Stimulated activated naive CD8-positive, alpha-beta T cell treated with anti-CD3 and anti-CD28 coated beads, Interleukin-15, Interleukin-2, amounts not matched to agents 100 U/mL and 50 U/mL, for 24 hours (primary cell): Measurements from ENCODE around the gene GPC3.
"Not testable (repeated sequence)": the region's sequence is repeated elsewhere in the genome, so short reads cannot be mapped to it uniquely, and the experiment has no call there.

Source experiments
- ATAC-seq: fragments of 150-1000 bp; cut with Tn5 transposase; one replicate; pipeline ENCODE4 v1.10.0; 2021
- DNase-seq: peaks from one replicate; pipeline ENCODE4 v3.0.0; 2021

GPC3 gene

DNA sequence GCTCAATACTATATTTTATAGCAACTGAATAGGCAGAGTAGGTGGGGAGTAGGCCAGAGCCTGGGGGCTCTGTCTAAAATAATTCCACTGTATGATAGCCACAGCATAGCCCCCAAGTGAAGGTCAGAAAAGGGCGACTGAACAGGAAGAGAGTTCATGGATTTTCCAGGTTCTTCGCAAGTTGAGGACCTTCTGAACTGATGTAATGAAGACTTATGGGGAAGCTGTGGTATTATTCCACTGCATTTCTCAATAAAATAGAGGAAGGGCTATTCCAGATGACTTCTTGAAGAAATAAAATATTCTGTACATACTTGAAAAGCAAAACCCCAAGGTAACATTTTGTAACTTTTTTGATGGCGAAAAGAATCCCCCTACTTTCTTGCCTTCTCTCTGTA lies 338.7 kb downstream of the GPC3 start:
- no peak for ATAC-seq
- DNase-seq = no peak

DNA sequence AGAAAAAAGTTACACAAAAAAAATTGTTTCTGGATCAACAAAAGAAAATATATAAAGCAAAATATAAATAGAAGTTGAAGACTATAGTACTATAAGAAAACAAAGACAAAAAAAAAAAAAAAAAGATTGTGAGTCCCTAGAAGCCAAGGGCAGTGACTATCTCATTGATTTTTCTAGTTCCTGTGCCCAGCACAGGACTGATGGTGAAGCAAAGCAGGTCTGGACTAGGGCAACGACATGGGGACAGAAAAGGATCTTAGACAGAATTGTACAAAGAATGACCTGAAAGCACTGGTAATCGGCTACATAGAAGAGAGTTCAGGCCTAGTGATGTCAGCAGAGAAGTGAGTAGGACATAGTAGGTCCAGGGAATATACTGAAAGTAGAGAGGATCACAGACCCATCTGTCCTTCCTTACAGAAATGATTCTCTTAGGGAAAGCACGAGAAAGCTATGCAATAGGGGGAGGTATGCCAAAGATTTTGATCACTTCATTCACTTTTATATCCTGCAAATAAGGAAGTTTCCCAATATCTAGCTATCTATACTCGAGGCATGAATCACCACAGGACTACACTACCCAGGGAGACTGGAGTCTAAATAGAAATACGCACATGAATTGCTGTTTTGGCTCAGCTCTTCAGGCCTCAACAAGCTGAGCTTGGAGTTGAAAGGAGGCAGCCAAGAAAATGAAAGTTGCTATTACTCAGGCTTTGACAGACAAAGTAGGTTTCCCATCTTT lies 339.2 kb downstream of the GPC3 start:
- DNase-seq (no peak), ATAC-seq (no peak)

DNA sequence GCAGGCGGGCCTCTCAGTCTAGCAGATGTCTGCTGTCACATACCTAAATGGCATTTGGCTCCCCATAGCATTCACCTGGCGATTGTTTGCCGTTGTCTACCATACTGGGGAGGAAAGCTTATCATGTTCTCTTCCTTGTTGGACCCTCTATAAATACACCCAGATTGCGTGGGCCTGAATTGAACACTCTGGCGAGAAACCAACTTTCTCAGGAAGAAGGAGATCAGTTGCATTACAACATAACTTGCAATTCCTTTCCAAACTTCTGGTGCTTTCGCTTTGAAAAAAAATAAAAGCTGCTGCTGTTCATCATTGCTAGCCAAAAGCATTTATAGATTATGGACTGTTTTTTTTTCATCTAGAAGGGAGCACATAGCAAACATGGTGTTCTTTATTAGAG lies 340.1 kb downstream of the GPC3 start:
- ATAC-seq = no peak
- no peak for DNase-seq

DNA sequence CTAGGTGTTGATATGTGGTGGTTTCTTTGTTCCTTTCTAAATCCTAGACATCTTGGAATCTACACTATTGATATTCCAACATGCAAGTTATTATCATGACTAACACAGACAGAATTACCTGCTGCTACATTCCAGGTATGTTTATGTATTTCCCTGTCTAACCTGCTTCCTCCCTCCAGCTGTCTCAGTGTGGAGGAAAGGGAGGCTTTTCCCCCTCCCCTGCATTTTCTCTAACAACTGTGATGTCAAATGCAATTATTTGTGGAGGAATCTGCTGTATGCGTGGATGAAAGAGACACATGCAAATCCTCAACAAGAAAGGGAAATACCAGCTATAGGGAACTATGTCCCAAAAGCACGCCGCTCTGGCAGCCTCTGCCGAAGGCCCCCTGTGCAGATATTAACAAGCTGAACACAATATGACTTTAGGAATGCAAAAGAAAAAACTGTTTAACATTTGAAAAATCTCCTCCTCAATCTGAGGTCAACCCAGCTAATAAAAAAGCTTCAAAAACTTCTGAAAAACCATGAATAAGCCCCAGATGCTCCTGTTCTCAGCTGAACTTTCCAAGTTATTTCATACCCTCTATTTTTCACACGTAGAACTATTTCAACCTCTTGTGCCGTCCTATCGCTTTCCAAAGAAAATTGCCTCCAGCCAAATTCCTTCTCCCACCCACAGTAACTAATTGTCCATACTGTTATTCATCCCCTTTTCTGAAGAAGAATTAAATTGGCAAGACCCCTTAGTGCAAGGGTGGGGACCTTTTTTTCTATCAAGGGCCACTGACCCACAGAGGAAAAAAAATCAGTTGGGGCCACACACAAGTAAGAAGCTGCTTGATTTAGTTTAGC lies 345.0 kb downstream of the GPC3 start:
- DNase-seq (no peak), ATAC-seq (no peak)

DNA sequence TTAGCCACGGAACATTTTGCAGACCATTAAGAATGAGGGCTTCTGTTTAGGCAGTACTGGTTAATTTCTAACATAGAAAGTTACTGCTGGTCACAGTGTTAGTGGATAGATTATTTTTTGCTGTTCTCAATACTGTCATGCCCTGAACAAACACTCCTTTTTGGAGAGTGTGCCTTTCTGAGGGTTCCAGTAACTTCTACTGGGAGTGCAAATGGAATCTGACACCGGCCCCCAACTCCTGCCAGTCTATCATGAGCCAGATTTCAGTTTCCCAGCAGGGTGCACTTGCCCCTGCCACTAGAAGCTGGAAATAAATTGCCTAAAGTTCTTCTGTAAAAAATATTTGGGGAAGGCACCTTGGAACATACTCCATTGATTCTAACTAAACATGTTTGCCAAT lies 345.7 kb downstream of the GPC3 start:
- no peak for DNase-seq
- ATAC-seq = no peak

DNA sequence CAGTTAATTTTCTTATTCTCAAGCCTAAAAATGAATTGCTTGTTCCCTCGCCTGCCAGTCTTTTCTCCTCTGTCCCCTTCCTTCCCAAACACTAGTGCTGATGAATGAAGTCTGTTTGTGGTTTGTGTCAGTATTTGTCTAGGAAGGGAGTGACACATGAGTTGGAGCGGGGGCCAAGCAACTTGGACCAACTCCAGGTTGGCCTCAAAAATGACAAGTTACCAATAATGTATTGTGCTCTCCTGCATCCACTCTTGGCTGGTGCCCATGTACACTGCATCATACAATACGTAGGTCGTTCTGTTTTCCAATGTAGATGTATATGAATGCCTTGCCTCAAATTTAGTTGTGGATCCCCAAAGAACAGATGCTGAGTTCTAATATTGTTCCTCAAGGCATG lies 347.1 kb downstream of the GPC3 start:
- DNase-seq (no peak), ATAC-seq (no peak)

DNA sequence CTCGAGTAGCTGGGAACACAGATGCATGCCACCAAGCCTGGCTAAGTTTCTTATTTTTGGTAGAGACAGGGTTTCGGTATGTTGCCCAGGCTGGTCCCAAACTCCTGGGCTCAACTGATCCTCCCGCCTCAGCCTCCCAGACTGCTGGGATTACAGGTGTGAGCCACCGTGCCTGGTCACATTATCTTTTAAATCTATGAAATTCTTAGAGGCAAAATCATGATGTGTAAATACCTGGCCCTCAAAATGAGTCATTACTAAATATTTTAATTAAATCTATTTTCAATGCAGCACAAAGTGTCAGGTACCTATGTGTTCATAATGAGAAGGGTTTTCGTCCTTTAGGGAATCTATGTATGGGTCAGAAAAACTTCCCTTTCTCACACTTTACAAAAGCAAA lies 347.6 kb downstream of the GPC3 start:
- DNase-seq = no peak
- ATAC-seq = no peak

DNA sequence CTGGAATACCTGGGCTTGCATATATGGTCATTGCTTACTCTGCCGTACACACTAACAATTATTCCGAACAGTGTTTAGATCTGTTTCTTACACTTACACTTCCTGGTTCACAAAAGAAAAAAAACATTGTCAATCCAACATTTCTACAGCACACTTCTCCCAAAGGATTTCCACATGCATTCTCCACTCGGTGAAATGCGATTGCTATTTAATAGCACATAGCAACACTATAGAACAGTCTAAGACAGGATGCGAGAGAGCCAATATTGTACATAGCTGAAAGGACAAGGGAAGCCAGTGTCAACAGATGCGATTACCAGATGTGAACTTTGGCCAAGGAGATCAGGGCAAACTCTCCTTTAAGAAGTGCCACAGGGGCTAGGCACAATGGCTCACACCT lies 349.4 kb downstream of the GPC3 start:
- ATAC-seq = no peak
- no peak for DNase-seq

DNA sequence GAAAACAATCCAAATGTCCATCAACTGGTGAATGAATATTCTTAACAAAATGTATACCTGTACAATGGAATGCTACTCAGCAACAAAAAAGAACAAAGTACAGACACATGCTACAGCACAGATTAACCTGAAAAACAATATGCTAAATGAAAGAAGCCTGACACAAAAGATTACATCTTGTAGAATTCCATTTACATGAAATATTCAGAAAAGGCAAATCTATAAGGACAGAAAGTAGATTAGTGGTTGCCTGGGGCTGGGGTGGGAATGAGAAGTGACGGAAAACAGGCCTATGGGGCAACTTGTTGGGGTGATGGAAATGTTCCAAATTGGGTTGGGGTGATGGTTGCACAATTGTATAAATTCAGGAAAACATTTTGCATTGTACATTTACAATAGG lies 351.0 kb downstream of the GPC3 start:
- ATAC-seq (no peak), DNase-seq (no peak)

DNA sequence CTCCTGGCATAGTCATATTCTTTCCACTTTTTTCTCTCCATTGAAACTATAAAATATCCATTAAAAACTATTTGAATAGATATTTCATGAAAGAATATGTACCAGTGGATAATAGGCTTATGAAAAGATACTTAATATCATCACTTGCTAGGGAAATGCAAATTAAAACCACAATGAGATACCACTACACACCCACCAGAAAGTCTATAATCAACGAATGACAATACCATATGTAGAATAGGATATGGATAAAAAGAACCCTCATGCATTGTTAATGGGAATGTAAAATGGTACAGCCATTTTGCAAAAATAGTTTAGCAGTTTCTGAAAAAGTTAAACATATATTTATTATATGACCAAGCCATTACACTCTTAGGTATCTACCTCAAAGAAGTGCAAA lies 351.4 kb downstream of the GPC3 start:
- ATAC-seq (no peak), DNase-seq (no peak)

DNA sequence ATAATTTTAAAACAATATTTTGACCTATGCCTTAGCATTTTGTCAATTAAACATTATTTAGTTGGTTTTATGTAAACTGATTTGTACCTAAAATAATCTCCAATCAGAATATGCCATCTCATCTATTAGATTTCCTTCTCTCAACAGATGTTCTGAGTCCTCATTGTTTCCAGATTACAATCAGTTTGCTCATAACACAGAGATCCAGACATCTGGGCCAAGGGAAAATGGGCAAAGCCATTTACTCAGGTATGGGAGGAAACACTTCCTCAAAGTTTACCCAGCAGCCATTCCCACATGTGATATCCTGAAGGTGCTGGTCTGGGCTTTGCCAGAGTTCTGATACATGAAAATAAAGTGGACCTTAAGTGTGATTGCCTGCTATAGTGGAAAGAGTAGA lies 352.2 kb downstream of the GPC3 start:
- DNase-seq (no peak), ATAC-seq (no peak)

DNA sequence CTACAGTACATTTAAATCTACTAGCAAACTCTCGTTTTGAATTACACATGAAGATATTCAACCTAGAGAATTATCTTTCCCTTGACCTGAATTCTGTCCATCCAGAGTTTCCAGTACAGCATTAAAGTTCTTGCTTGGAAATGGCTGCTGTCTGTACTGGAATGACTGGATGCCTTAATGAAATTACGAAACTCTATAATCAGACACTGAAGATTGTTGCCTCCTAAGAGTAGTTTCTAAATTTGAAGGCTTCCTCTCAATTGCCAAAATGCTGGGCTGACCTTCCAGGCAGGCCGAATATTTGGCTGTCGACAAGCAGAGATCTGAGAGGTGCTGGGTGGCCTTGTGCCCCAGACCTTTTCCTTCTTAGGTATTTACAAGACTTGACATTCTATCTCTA lies 355.0 kb downstream of the GPC3 start:
- ATAC-seq = no peak
- no peak for DNase-seq

DNA sequence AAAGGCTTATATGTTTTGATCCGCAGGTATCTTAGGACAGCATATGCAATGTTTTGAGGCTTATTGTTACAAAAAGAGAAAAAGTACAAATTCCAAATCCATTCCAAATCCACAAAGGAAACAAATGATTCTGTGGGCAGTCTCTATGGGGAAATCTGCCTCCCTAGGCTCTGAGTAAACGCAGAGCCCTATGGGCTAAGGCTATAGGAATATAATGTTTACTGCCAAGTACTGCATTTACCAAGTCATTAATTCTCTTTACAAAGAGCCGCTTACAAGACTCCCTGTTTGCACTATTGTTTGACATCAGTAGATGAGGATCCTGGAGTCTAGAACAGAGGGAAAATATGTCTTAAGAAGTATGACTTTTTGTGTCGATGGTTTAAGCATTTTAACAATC lies 357.7 kb downstream of the GPC3 start:
- no peak for ATAC-seq
- no peak for DNase-seq

DNA sequence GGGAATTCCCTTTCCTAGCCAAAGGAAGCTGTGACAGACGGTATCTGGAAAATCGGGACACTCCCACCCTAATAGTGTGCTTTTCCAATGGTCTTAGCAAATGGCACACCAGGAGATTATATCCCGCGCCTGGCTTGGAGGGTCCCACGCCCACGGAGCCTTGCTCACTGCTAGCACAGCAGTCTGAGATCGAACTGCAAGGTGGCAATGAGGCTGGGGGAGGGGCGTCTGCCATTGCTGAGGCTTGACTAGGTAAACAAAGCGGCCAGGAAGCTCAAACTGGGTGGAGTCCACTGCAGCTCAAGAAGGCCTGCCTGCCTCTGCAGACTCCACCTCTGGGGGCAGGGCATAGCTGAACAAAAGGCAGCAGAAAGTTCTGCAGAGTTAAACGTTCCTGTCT lies 364.0 kb downstream of the GPC3 start:
- not testable (repeated sequence) for DNase-seq, ATAC-seq

DNA sequence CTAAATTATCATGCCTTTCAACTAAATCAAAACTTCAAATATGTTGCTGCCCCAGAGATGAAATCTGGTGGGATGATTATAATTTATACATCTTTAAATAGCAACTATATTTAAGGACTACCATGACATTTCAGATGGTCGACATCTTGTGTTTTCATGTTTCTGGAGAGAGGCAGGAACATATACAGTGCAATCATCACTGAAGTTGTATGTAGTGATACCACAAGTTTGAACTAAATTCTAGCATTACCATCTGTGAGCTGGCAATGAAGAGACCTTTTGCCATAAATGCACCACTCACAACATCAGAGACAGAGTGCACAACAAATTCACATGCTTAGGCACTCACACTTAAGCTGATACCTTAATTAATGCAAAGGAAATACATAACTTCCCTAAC lies 373.7 kb downstream of the GPC3 start:
- DNase-seq (no peak), ATAC-seq (no peak)

DNA sequence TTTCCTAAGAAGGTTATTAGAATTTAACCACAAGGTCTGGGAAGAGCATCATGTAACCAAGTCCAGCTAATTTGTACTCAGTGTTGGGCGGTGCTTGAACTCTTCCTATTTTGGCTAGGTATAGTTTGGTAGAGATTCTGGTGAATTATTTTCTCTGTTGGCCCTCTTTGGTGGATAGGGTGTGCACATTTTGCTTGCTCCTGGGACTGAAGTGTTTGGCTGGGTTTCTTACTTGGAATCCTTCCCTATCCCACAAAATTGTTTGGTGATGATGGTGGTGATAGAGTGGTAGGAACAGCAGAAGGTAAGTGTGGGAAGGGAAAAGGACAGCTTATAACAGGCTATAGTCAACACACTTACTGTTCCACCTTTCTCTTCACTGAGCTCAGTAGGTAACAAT lies 375.3 kb downstream of the GPC3 start:
- ATAC-seq = no peak
- no peak for DNase-seq

DNA sequence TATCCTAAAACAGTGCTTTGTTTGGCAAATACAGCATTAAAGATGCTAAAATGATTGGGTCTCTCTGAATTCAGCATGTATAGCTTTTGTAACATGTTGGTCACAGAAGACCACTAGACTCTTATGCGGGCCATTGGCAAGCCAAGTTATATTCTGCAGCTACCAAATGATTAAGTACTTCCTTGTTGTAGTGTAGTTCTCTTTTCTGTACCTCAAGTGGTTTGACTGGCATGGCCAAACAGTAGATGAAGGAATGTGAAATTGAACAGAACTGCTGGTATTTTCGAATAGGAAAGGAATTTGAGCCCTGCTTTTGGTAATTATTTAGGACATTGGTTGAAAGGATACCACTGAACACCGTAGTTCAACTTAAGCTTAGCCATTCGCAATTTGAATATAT lies 376.2 kb downstream of the GPC3 start:
- DNase-seq = no peak

DNA sequence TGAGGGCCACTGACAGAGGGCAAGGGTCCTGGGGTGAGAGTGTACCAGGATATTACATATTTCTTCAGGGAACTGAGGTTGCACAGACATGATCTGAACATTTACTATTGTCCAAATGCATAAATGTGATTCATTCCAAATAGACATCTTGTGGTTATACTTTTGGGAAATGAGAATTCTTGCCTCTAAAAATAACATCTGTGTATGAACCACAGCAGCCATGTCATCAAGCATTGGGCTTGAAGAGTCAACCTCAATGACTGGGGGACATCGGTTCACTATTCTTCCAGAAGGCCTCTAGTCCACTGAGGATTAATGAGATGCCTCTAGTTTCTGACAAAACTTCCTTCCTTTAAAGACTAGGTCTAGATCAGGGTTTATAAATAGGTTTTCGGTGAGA lies 377.0 kb downstream of the GPC3 start:
- DNase-seq (no peak), ATAC-seq (no peak)

More for the DNA sequence above, 376.2 kb downstream of the GPC3 start:
- no peak for ATAC-seq

DNA sequence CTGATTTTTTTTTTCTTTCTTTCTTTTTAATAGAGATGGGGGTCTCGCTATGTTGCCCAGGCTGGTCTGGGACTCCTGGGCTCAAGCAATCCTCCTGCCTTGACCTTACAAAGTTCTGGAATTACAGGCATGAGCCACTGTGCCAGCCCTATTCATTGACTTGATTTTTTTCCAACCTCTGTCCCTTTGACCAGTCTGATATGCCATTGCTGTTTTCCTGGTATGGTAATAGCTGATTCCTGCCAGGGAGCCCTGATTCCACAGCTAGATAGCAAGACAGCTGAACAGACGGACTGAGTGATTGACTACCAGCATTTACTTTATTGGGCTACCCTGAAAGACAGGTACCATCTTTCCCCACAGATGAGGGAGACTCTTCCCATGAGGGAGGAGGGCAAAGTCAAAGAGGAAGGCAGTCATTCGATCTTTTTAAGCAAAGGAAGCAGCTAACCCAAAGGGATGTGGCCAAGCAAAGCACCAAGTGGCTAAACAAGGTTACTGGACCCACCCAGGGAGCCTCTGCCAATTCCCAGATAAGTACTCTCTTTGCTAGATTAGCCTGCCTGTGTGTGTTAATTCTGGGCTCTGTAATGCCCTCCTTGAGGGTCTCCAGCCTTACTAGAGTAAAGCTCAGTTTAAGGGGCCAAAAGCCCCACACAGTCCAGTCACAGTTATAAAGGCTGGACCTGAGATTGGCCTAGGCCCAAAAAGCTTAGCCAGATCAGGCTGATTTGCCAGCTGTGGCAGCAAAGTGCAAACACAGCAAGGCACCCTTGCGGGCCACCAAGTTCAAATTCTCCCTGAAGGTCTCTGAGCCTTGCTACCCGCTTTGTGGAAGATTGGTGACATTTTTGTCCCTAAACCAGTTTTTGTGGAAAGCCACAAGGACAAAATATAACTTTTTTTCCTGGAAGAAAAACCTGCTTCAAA lies 377.7 kb downstream of the GPC3 start:
- DNase-seq (no peak), ATAC-seq (no peak)

DNA sequence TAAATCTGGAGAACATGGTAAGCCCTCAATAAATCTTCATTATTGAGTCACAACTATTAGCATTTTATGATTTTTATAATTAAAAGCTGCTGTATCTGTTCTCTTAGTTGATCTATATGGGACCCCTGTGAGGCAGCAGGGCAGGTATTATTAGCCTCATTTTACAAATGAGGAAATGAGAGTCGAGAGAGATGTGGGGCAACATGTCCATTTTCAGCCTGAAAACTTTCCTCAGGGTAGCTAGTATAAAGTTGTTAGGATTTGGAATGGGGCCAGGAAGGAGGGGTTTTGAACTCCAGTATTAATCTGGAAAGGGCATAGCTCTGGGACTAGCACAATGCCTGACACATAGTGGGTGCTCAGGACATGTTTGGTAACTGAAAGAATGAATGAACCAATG lies 378.4 kb downstream of the GPC3 start:
- ATAC-seq (no peak), DNase-seq (no peak)

DNA sequence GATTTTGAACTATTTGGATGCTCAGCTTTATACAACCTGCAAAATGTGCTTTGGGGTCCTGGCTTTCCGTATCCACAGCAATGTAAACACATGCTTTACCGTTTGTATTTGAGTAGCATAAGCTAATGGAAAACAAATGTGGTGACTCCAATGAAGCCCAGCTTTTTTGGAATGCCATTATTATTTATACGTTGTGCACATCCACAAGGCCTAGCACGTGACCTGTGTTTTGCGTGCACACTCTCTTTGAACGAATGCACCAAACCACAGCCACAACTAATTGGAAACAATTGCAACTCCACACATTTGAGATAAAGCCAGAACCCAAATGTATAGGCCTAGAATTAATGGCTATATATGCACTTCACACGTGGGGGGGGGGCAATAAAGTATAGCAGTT lies 380.6 kb downstream of the GPC3 start:
- DNase-seq (no peak), ATAC-seq (no peak)

DNA sequence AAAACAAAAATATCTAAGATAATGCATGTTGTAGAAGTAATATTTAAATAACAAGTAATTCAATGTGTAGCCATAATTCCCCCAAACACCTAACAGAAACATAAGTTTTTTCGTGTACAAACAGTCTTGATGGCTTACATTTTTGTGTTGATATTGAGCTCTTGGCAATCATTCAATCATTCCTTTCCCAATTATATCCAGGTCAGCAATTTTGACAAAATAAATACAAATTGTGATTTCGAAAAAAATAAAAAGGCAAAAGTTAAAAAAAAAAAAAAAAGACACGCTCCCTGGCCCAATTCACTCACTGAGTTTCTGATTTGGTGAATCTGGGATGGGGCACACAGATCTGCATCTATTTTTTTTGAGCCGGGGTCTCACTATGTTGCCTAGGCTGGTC lies 382.5 kb downstream of the GPC3 start:
- ATAC-seq (no peak), DNase-seq (no peak)

DNA sequence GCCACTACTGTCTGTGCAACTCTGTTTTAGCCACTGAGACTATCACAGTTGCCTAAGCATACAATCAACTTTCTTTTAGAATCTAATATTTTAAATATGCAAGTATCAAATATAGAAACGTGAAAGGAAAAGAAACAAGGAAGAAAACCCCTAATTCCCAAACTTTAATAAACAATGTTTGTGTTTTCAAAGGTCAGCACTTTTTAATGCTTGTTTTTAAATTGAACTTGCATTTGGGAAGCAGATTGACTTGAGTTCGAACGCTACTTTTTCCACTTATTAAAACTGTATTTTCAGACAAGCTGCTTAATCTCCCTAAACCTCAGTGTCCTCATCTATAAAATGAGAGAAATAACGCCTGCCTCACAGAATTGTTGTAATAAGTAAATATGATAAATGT lies 384.3 kb downstream of the GPC3 start:
- no peak for DNase-seq
- ATAC-seq = no peak
